ENCODE data around the gene WDR88. TPM values are rescaled to one million over a fixed set of nuclear protein-coding genes. Genes with fewer than 3 reads are reported as not detected.

The WDR88 gene
- total RNA-seq, 2 donors from 2014 or later: not detected

Other genes with a start within 250 kb of the WDR88 start
- gene CEP89, start 160.2 kb upstream of the WDR88 start, total RNA-seq: 10 to 100 TPM; 15.3 to 21.3 TPM
- 10 to 100 TPM in 1 of 2 donors, 1 to 10 TPM in 1; 9.8 to 13.3 TPM for gene FAAP24, start 159.9 kb upstream of the WDR88 start, total RNA-seq
- 1 to 10 TPM; 2.0 to 4.7 TPM for gene RHPN2, start 67.2 kb upstream of the WDR88 start, total RNA-seq
- 10 to 100 TPM; 12.9 to 15.6 TPM for gene GPATCH1, start 50.9 kb upstream of the WDR88 start, total RNA-seq
- gene LRP3, start 62.2 kb downstream of the WDR88 start, total RNA-seq: under 1 TPM in 1 of 2 donors, not detected in 1; 0.82 TPM
- not detected for gene SLC7A10, start 93.7 kb downstream of the WDR88 start, total RNA-seq
- under 1 TPM in 1 of 2 donors, not detected in 1; 0.49 TPM for gene CEBPA, start 170.4 kb downstream of the WDR88 start, total RNA-seq
- 10 to 100 TPM; 20.3 to 28.8 TPM for gene CEBPG, start 241.6 kb downstream of the WDR88 start, total RNA-seq